OCI-LY1 (cell line): ENCODE data around the gene IL36RN.

Source experiments
- H2AFZ ChIP-seq: fragments of 200-600 bp; sonication (generic), shearing (Covaris generic); 2 replicates; pipeline ENCODE4 v1.6.0; 2014; ENCODE audit warnings: antibody characterized with exemption, mild to moderate bottlenecking, low read length
- H3F3A ChIP-seq: fragments of 200-600 bp; sonication (generic), shearing (Covaris generic); 2 replicates; pipeline ENCODE4 v1.6.0; 2014; ENCODE audit warnings: mild to moderate bottlenecking, antibody characterized with exemption, low read length, moderate library complexity; ENCODE audit not compliant: insufficient read depth
- H3K27ac ChIP-seq: fragments of 200-600 bp; sonication (generic); 2 replicates; pipeline ENCODE4 v1.5.1; 2014; ENCODE audit warnings: low read length, mixed run types, mild to moderate bottlenecking, low read depth; ENCODE audit not compliant: poor library complexity, severe bottlenecking
- H3K27me3 ChIP-seq: fragments of 200-600 bp; sonication (generic); 2 replicates; pipeline ENCODE4 v1.6.0; 2014; ENCODE audit warnings: antibody characterized with exemption, mild to moderate bottlenecking, low read length, moderate library complexity; ENCODE audit not compliant: insufficient read depth
- H3K36me3 ChIP-seq: fragments of 200-600 bp; sonication (generic); 2 replicates; pipeline ENCODE4 v1.6.1; 2014; ENCODE audit warnings: mild to moderate bottlenecking, antibody characterized with exemption, low read length, moderate library complexity, mixed read lengths; ENCODE audit not compliant: insufficient read depth
- H3K4me1 ChIP-seq: fragments of 200-600 bp; sonication (generic); 2 replicates; pipeline ENCODE4 v1.5.1; 2014; ENCODE audit warnings: mild to moderate bottlenecking, low read length, moderate library complexity; ENCODE audit not compliant: insufficient read depth, severe bottlenecking
- H3K4me2 ChIP-seq: fragments of 200-600 bp; sonication (generic), shearing (Covaris generic); 2 replicates; pipeline ENCODE4 v1.6.1; 2014; ENCODE audit warnings: low read length
- H3K4me3 ChIP-seq: fragments of 200-600 bp; sonication (generic); 2 replicates; pipeline ENCODE4 v1.5.1; 2014; ENCODE audit warnings: low read length, low read depth, mild to moderate bottlenecking, mixed read lengths; ENCODE audit not compliant: poor library complexity, severe bottlenecking
- H3K79me2 ChIP-seq: fragments of 200-600 bp; shearing (Covaris generic); 2 replicates; pipeline ENCODE4 v1.6.1; 2016; ENCODE audit warnings: mixed run types, low read length, mixed read lengths; ENCODE audit not compliant: insufficient read depth
- H3K9ac ChIP-seq: fragments of 200-600 bp; sonication (generic), shearing (Covaris generic); 2 replicates; pipeline ENCODE4 v1.6.1; 2014; ENCODE audit warnings: mild to moderate bottlenecking, low read length, mixed read lengths
- H3K9me2 ChIP-seq: fragments of 200-600 bp; sonication (generic), shearing (Covaris generic); 2 replicates; pipeline ENCODE4 v1.6.1; 2014; ENCODE audit warnings: low read depth, mild to moderate bottlenecking, low read length, mixed read lengths
- H3K9me3 ChIP-seq: fragments of 200-600 bp; shearing (Covaris generic); 2 replicates; pipeline ENCODE4 v1.6.1; 2014; ENCODE audit warnings: low read length, mixed read lengths
- H4K20me1 ChIP-seq: fragments of 200-600 bp; sonication (generic), shearing (Covaris generic); 2 replicates; pipeline ENCODE4 v1.6.0; 2016; ENCODE audit warnings: mild to moderate bottlenecking, low read length; ENCODE audit not compliant: insufficient read depth
- EZH2 ChIP-seq: fragments of 200-600 bp; sonication (generic), shearing (Covaris generic); IDR thresholded peaks from 2 replicates; pipeline ENCODE4 v1.8.0; 2017; ENCODE audit warnings: borderline replicate concordance, mixed run types, mild to moderate bottlenecking, antibody characterized with exemption, low read length, moderate library complexity, mixed read lengths
- TF ChIP-seq, protein P1 (sequence below): fragments of 200-600 bp; sonication (generic), shearing (Covaris generic); IDR thresholded peaks from 2 replicates; pipeline ENCODE4 v1.5.1; 2017; ENCODE audit warnings: mild to moderate bottlenecking, antibody characterized with exemption, low read length, moderate library complexity, mixed read lengths

The IL36RN gene

GRCh38 chr2:113077921-113078320, 18.9 kb downstream of the IL36RN start:
- no peak for TF ChIP-seq EZH2
- TF ChIP-seq, protein P1, sequence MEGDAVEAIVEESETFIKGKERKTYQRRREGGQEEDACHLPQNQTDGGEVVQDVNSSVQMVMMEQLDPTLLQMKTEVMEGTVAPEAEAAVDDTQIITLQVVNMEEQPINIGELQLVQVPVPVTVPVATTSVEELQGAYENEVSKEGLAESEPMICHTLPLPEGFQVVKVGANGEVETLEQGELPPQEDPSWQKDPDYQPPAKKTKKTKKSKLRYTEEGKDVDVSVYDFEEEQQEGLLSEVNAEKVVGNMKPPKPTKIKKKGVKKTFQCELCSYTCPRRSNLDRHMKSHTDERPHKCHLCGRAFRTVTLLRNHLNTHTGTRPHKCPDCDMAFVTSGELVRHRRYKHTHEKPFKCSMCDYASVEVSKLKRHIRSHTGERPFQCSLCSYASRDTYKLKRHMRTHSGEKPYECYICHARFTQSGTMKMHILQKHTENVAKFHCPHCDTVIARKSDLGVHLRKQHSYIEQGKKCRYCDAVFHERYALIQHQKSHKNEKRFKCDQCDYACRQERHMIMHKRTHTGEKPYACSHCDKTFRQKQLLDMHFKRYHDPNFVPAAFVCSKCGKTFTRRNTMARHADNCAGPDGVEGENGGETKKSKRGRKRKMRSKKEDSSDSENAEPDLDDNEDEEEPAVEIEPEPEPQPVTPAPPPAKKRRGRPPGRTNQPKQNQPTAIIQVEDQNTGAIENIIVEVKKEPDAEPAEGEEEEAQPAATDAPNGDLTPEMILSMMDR = no peak
- Histone ChIP-seq H3K36me3 (no peaks in the 10 kb centered on the region), H3F3A (no peaks in the 10 kb centered on the region), H3K27ac (no peak overlapping the region), H3K9ac (no peak overlapping the region), H4K20me1 (no peaks in the 10 kb centered on the region), H3K9me3 (no peaks in the 10 kb centered on the region), H3K4me3 (no peak overlapping the region), H3K4me1 (no peaks in the 10 kb centered on the region), H3K79me2 (no peaks in the 10 kb centered on the region), H3K9me2 (no peaks in the 10 kb centered on the region), H3K4me2 (no peak overlapping the region), H3K27me3 (no peaks in the 10 kb centered on the region), H2AFZ (no peak overlapping the region)

- H3K4me2 ChIP-seq = no peak overlapping the region
- H3F3A ChIP-seq = no peaks in the 10 kb centered on the region
- H3K9ac ChIP-seq = no peak overlapping the region
- TF ChIP-seq, protein P1 = no peak
- no peak for TF ChIP-seq EZH2
- no peaks in the 10 kb centered on the region for H3K4me1 ChIP-seq
- H3K4me3 ChIP-seq = no peak overlapping the region
- no peaks in the 10 kb centered on the region for H4K20me1 ChIP-seq
- no peaks in the 10 kb centered on the region for H3K79me2 ChIP-seq
- no peaks in the 10 kb centered on the region for H3K36me3 ChIP-seq
- H2AFZ ChIP-seq = no peak overlapping the region
- peaks cover 3% of the 10 kb centered on the region; the same call in 1 of the 2 replicates for H3K27me3 ChIP-seq
- H3K9me3 ChIP-seq = no peaks in the 10 kb centered on the region
- no peaks in the 10 kb centered on the region for H3K9me2 ChIP-seq
- H3K27ac ChIP-seq = no peak overlapping the region
These were observed 19.4 kb downstream of the IL36RN start for GRCh38 chr2:113078350-113078839.

GRCh38 chr2:113079131-113079530, 20.1 kb downstream of the IL36RN start:
- Histone ChIP-seq H3K79me2 (no peaks in the 10 kb centered on the region), H3K27ac (no peak overlapping the region), H3K4me3 (no peak overlapping the region), H3K4me1 (no peaks in the 10 kb centered on the region), H3K27me3 (peaks cover 4% of the 10 kb centered on the region; the same call in 1 of the 2 replicates), H3K36me3 (no peaks in the 10 kb centered on the region), H3K9me2 (no peaks in the 10 kb centered on the region), H3F3A (no peaks in the 10 kb centered on the region), H3K9ac (no peak overlapping the region), H3K4me2 (no peak overlapping the region), H4K20me1 (no peaks in the 10 kb centered on the region), H3K9me3 (no peaks in the 10 kb centered on the region), H2AFZ (no peak overlapping the region)
- TF ChIP-seq EZH2 = no peak
- TF ChIP-seq, protein P1 = no peak
